GM12801 (cell line): ENCODE data around the gene FGF14.

Experiments
- TF ChIP-seq, protein P1 (sequence below): IDR thresholded peaks from one replicate; pipeline ENCODE4 v1.5.1; 2011; ENCODE audit warnings: control low read depth; ENCODE audit not compliant: insufficient read length; ENCODE audit errors: extremely low read depth

Gene FGF14

DNA sequence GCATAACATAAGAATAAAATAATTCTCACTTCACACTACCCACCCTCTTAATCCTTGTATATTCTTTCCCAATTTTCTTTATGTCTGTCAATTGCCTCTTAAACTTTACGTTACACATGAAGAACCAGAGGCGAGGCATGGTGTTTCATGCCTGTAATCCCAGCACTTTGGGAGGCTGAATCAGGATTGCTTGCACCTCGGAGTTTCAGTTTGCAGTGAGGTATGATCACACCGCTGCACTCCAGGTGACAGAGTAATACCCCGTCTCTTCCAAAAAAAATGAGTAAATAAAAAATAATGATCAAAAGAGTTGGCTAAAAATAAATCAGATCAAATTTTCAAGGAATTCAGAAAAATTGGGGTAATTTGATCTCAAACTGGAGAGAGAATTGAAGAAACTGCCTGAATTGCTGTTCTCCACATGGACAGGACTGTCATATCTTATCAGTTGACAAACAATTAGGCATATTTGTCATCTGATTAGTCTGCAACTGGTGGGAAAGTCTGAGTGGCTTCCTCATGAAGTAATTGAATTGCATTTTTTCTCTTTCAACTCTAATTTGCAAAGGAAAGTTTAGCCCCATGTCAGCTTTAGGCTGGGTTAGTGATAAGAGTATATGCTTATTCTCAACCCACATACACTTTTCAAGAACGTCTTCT is 646.5 kb downstream of the FGF14 start:
- TF ChIP-seq, protein P1, sequence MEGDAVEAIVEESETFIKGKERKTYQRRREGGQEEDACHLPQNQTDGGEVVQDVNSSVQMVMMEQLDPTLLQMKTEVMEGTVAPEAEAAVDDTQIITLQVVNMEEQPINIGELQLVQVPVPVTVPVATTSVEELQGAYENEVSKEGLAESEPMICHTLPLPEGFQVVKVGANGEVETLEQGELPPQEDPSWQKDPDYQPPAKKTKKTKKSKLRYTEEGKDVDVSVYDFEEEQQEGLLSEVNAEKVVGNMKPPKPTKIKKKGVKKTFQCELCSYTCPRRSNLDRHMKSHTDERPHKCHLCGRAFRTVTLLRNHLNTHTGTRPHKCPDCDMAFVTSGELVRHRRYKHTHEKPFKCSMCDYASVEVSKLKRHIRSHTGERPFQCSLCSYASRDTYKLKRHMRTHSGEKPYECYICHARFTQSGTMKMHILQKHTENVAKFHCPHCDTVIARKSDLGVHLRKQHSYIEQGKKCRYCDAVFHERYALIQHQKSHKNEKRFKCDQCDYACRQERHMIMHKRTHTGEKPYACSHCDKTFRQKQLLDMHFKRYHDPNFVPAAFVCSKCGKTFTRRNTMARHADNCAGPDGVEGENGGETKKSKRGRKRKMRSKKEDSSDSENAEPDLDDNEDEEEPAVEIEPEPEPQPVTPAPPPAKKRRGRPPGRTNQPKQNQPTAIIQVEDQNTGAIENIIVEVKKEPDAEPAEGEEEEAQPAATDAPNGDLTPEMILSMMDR: no peak

DNA sequence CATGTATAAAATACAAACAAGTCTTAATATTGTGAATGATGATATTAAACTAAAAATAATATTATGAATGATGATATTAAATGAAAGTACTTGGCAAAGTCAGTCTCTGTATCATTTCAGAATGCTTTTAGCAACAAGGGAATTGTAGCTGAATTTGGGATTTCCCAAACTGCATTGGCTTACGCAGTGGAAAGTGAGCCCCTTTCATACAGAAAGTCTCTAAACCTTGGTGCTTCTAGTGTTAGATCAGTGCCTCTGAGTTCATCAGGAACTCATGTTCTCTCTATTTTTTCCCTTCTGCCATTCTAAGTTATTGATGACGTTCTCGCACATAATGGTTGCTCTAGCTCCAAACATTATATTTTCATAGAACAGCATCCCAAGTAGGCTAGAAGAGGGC is 649.4 kb downstream of the FGF14 start:
- TF ChIP-seq, protein P1: no peak

DNA sequence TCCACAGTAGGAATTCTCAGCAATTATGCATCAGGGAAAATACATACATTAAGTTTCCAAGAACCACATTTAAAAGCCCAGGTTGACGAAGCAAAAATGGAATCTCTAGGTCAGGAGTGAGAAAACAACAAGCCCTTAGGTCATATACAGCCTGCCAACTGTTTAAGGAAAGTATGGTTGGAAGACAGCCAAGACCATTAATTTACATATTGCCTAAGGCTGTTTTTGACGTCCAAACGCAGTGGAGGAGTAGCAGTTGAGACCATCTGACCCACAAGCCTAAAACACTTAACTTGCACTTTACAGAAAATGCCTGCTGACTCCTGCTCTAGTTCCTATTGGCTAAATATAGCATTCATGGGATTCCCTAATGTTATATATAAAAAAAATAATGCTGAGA is 650.4 kb downstream of the FGF14 start:
- TF ChIP-seq, protein P1: no peak

DNA sequence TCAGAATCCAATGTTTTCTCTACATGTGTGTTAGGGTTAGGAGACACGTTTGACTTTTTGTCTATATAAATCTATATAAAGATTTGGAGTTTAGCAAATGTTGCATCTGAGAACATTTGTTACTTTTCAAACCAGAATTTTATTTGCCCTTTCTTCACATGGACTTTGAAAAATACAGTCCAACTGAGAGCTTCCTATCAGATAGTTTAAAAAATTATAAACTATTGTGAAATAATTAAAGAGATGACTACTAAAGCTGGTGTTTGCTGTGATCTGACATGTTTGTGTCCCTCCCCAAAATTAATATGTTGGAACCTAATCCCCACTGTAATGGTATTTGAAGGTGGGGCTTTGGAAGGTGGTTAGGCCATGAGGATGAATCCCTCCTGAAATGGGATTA is 652.3 kb downstream of the FGF14 start:
- TF ChIP-seq, protein P1: no peak

DNA sequence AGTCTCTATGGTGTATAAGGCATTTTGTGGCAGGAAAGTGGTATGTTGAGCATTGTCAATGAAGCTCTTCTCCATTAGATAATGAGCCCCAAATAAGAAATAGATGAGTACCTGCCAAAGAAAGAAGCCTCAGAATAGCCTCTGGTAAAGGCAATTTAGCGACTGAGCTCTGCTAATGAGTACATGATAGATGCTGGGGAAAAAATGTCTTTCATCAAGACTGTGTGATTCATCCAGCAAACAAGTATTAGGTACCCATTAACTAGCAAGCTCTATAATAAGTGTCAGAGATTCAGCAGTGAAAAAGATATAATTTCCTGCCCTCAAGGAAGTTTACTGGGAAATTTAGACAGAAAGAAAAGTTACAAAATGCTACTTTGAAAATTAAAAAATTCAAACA is 654.8 kb downstream of the FGF14 start:
- TF ChIP-seq, protein P1: no peak

DNA sequence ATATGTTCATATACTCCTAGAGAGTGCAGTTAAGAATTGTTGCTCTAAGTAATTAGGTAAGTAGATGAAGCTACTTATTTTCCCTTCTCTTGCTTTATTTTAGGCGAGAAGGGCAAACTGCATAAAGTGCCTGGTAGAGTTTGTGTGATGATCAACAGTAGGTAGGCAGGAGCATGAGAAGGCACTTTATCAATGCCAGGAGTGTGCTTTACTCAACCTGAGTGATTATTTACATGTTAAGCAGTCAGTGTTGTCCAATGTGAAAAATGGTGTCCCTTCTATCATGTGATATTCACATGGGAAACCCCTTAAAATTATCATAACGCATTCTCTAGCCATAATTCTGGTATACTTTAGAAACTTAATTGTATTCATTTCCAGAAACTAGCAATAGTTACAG is 655.3 kb downstream of the FGF14 start:
- TF ChIP-seq, protein P1: no peak

DNA sequence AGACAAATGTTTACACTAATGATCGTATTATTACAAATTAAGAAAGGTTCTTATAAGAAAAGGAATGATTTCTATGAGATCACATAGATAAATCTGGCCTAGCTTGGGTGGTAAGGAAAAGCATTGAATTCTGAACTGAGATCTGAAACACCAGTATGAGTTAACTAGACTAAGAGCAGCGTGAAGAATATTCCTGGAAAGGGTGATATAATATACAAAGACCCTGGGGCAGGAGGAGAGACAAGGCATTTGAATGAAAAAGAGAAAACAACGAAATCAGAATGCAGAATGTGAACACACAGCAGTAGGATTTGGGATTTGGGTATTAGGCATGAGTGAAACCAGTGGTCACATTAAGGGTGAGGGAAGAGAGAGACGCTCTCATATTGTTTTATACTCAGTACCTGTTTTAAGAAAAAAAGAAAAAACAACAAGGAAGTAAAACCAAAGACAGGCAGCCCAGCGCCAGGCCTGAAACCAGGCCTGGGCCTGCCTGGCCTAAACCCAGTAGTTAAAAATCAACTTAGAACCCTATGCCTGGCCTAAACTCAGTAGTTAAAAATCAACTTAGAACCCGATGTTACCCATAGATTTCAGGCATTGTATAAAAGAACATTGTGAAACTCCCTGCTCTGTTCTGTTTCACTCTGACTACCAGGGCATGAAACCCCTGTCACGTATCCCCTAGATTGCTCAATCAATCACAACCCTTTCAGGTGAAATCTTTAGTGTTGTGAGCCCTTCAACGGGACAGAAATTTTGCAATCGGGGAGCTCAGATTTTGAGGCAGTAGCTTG is 662.3 kb downstream of the FGF14 start:
- TF ChIP-seq, protein P1: no peak
